Kidney epithelial cell (primary cell): ENCODE measurements around the gene SETD9. TPM values are rescaled to one million over a fixed set of nuclear protein-coding genes. Genes with fewer than 3 reads are reported as not detected.

ENCODE experiments used
- DNase-seq: peaks from one replicate; pipeline ENCODE4 v3.0.0-alpha.2; 2010; ENCODE audit warnings: low read depth
- H3K27me3 ChIP-seq: 2 replicates; pipeline ENCODE4 v1.6.0; 2011; ENCODE audit warnings: low read length; ENCODE audit not compliant: control insufficient read depth, insufficient read depth
- H3K36me3 ChIP-seq: 2 replicates; pipeline ENCODE4 v1.5.1; 2011; ENCODE audit warnings: low read length; ENCODE audit not compliant: control insufficient read depth, insufficient read depth
- H3K4me3 ChIP-seq: 2 replicates; pipeline ENCODE4 v1.5.1; 2011; ENCODE audit warnings: low read depth, mild to moderate bottlenecking, control low read depth, low read length
- total RNA-seq: library from RNA; depleted of rRNA; stranded (reverse); fragments of >200 nt; gene quantifications from 2 replicates; pipeline ENCODE4 v1.2.3, GENCODE V29; 2015
- TF ChIP-seq, protein P1 (sequence below): IDR thresholded peaks from 2 replicates; pipeline ENCODE4 v1.5.1; 2011; ENCODE audit warnings: mild to moderate bottlenecking, moderate library complexity, low read length, control low read depth, inconsistent platforms; ENCODE audit not compliant: insufficient read depth, poor library complexity, severe bottlenecking

Gene SETD9
- total RNA-seq, 1 donor from 2014 or later = 25.3 TPM

GRCh38 chr5:56876327-56876726, 33.1 kb upstream of the SETD9 start:
- no peaks in the 10 kb centered on the region for H3K27me3 ChIP-seq
- TF ChIP-seq, protein P1, sequence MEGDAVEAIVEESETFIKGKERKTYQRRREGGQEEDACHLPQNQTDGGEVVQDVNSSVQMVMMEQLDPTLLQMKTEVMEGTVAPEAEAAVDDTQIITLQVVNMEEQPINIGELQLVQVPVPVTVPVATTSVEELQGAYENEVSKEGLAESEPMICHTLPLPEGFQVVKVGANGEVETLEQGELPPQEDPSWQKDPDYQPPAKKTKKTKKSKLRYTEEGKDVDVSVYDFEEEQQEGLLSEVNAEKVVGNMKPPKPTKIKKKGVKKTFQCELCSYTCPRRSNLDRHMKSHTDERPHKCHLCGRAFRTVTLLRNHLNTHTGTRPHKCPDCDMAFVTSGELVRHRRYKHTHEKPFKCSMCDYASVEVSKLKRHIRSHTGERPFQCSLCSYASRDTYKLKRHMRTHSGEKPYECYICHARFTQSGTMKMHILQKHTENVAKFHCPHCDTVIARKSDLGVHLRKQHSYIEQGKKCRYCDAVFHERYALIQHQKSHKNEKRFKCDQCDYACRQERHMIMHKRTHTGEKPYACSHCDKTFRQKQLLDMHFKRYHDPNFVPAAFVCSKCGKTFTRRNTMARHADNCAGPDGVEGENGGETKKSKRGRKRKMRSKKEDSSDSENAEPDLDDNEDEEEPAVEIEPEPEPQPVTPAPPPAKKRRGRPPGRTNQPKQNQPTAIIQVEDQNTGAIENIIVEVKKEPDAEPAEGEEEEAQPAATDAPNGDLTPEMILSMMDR = no peak
- DNase-seq = no peak
- H3K36me3 ChIP-seq = peaks cover 1% of the 10 kb centered on the region
- H3K4me3 ChIP-seq = no peak overlapping the region

GRCh38 chr5:56881571-56881970, 27.8 kb upstream of the SETD9 start:
- Histone ChIP-seq H3K36me3 (peaks cover 4% of the 10 kb centered on the region), H3K27me3 (no peaks in the 10 kb centered on the region), H3K4me3 (no peak overlapping the region)
- TF ChIP-seq, protein P1 = no peak
- DNase-seq = no peak

DNA sequence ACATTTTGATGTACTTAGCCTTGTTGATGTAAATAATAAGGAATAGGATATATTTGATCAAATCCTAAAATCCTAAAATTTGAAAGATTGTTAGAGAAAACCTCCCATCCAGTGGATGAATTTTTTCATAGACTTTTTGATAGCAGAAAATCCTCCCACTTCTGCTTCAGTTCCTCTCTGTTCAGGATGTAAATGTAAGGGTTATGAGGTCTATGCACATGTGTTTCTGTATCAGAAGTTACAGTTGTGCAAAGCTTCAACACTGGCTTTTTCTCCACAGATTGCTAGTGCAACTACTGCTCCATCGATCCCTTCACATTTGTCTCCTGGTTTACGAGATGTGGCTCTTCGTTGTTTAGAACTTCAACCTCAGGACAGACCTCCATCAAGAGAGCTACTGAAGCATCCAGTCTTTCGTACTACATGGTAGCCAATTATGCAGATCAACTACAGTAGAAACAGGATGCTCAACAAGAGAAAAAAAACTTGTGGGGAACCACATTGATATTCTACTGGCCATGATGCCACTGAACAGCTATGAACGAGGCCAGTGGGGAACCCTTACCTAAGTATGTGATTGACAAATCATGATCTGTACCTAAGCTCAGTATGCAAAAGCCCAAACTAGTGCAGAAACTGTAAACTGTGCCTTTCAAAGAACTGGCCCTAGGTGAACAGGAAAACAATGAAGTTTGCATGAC, 16.0 kb upstream of the SETD9 start:
- peaks cover 1% of the 10 kb centered on the region for H3K36me3 ChIP-seq
- DNase-seq = no peak
- H3K27me3 ChIP-seq = no peaks in the 10 kb centered on the region
- H3K4me3 ChIP-seq = no peak overlapping the region
- TF ChIP-seq, protein P1 = no peak

DNA sequence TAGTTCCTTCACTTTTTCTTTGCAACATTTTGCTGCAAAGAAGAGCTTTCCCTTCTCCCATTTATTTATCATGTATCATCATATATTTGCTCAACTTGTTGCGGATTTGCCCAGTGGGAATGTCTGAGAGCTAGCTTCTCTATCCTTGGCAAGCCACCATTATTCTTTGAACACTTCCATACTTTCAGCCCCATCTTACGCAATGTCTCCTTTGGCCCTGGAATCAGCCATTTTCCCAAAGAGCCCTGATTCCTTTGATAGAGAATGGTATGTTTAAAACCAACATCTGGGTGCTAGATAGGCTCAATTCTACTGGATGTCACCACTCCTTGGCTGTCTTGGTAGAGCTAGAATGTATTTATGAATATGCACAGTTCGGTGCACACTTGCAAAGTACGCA, 12.6 kb upstream of the SETD9 start:
- H3K4me3 ChIP-seq = no peak overlapping the region
- no peaks in the 10 kb centered on the region for H3K27me3 ChIP-seq
- no peak for DNase-seq
- TF ChIP-seq, protein P1 = no peak
- H3K36me3 ChIP-seq = peaks cover 1% of the 10 kb centered on the region

DNA sequence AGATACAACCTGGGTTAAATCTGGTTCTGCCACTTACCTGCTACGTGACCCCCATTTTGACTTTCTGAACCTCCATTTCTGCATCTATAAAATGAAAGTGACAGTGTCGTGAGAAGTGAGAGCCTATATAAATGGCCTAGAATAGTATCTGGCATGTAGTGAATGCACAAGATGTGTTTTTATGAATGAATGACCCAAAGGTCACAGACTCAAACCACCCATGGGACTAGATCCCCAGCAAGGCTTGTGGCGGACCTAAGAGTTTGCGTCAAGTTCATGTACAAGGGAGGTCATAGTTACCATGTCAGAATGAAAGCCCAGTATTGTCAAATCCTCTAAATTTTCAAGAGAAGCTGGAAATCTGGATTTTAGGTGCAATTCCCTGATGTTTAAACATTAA, 11.2 kb upstream of the SETD9 start:
- no peak overlapping the region for H3K4me3 ChIP-seq
- no peaks in the 10 kb centered on the region for H3K27me3 ChIP-seq
- DNase-seq = no peak
- peaks cover 1% of the 10 kb centered on the region for H3K36me3 ChIP-seq
- TF ChIP-seq, protein P1 = no peak

DNA sequence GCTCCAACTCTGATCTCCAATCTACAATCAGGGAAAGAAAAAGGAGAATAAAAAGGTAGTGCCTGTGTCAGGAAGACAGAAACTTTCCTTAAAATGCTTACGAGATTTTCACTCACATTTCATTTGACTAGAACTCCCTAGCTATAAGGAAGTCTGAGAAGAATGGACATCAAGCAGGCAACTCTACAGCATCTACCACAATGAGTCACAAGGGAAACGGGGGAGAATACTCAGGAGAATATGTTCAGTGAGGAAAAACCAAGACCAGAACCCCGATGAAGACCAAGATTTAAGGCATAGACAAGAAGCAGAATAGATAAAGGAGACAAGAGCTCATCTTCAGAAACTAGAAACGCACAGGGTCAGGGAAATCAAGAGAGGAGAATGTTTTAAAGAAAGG, 9.0 kb upstream of the SETD9 start:
- Histone ChIP-seq H3K36me3 (no peaks in the 10 kb centered on the region), H3K4me3 (no peak overlapping the region), H3K27me3 (no peaks in the 10 kb centered on the region)
- TF ChIP-seq, protein P1 = no peak
- no peak for DNase-seq
